Natural killer cell treated with Interleukin-12 subunit alpha and Interleukin-12 subunit beta and Interleukin-15 and Interleukin-18, amount 100 ng/mL, for 72 hours (primary cell): Measurements from ENCODE around the gene CEP95. TPM values are rescaled to one million over a fixed set of nuclear protein-coding genes. Genes with fewer than 3 reads are reported as not detected.
"Not testable (repeated sequence)": the region's sequence is repeated elsewhere in the genome, so short reads cannot be mapped to it uniquely, and the experiment has no call there.

ENCODE experiments used
- ATAC-seq, 2 donors: fragments of 150-1000 bp; cut with Tn5 transposase in 1 of 2; sonication (Bioruptor Pico), chemical (Tn5 transposase) in 1 of 2; 2 replicates each; pipeline ENCODE4 v1.10.0; 2021
- DNase-seq: peaks from one replicate; pipeline ENCODE4 v3.0.0; 2022; ENCODE audit warnings: low spot score
- H3K27ac Mint-ChIP-seq, 2 donors: 1 replicate in 1 of 2; 2 replicates in 1 of 2; pipeline ENCODE4 v1.8.0; 2022; ENCODE audit warnings: mixed read lengths in 2 of 2, mild to moderate bottlenecking in 1 of 2, moderate library complexity in 1 of 2
- H3K27me3 Mint-ChIP-seq, 2 donors: 1 replicate in 1 of 2; 2 replicates in 1 of 2; pipeline ENCODE4 v1.8.0; 2022; ENCODE audit warnings: mixed read lengths in 2 of 2
- H3K36me3 Mint-ChIP-seq: one replicate; pipeline ENCODE4 v1.8.0; 2022; ENCODE audit warnings: mixed read lengths
- H3K4me1 Mint-ChIP-seq, 2 donors: 1 replicate in 1 of 2; 2 replicates in 1 of 2; pipeline ENCODE4 v1.8.0; 2022; ENCODE audit warnings: low read depth in 2 of 2, mixed read lengths in 2 of 2, mild to moderate bottlenecking in 1 of 2
- H3K4me3 Mint-ChIP-seq: one replicate; pipeline ENCODE4 v1.8.0; 2022; ENCODE audit warnings: mixed read lengths
- H3K9me3 Mint-ChIP-seq: 2 replicates; pipeline ENCODE4 v1.8.0; 2022; ENCODE audit warnings: mixed read lengths
- total RNA-seq, 2 donors: library from RNA; stranded (reverse); gene quantifications; one replicate each; pipeline ENCODE4 v1.2.3, GENCODE V29; 2022

The CEP95 gene
- total RNA-seq, 2 donors from 2014 or later: 47.7 to 74.3 TPM

- DNase-seq (no peak), ATAC-seq (no peak)
- no peak overlapping the region for H3K4me3 Mint-ChIP-seq
- no peaks in the 10 kb centered on the region for H3K27me3 Mint-ChIP-seq
- H3K36me3 Mint-ChIP-seq: peaks cover 10% of the 10 kb centered on the region
- H3K9me3 Mint-ChIP-seq: no peaks in the 10 kb centered on the region
- H3K4me1 Mint-ChIP-seq: peaks cover 4% of the 10 kb centered on the region in 2 donors
- H3K27ac Mint-ChIP-seq: no peak overlapping the region
Measured at GRCh38 chr17:64480951-64481350, 25.8 kb upstream of the CEP95 start.

DNA sequence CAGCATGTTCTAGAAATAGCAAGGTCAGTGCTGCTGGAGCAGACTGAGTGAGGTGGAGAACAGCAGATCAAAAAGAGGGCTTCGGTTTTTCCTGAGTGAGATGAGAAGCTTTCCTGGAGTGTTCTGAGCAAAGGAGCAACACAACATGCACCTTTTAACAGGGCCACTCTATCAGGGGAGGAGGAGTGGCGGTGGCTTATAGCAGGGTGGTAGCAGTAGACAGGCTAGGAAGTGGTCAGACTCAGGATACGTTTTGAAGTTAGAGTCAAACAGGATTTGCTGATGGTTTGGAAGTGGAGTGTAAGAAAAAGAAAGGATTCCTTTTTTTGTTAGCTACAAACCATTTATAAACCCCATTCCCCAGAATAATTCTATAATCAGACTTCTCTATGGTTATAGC, 22.4 kb upstream of the CEP95 start:
- no peaks in the 10 kb centered on the region for H3K9me3 Mint-ChIP-seq
- DNase-seq (no peak), ATAC-seq (peak in 1 of 2 donors; percentile 13)
- H3K27me3 Mint-ChIP-seq: no peaks in the 10 kb centered on the region
- no peak overlapping the region for H3K27ac Mint-ChIP-seq
- H3K36me3 Mint-ChIP-seq: peaks cover 9% of the 10 kb centered on the region
- H3K4me3 Mint-ChIP-seq: no peak overlapping the region
- H3K4me1 Mint-ChIP-seq: peaks cover 0 to 4% of the 10 kb centered on the region in 2 donors

- Mint-ChIP-seq H3K4me3 (no peak overlapping the region), H3K27me3 (no peaks in the 10 kb centered on the region), H3K9me3 (no peaks in the 10 kb centered on the region), H3K4me1 (peaks cover 6 to 8% of the 10 kb centered on the region in 2 donors), H3K27ac (no peak overlapping the region), H3K36me3 (peaks cover 15% of the 10 kb centered on the region)
- no peak for DNase-seq
- ATAC-seq: no peak
Measured at GRCh38 chr17:64488301-64488700, 18.5 kb upstream of the CEP95 start.

GRCh38 chr17:64491034-64491860, 15.5 kb upstream of the CEP95 start:
- no peak for DNase-seq
- Mint-ChIP-seq H3K9me3 (no peaks in the 10 kb centered on the region), H3K27me3 (no peaks in the 10 kb centered on the region), H3K36me3 (peaks cover 14% of the 10 kb centered on the region), H3K4me1 (peaks cover 21% of the 10 kb centered on the region in 2 donors), H3K27ac (no peak overlapping the region), H3K4me3 (no peak overlapping the region)
- ATAC-seq: peak in 1 of 2 donors; percentile 70

GRCh38 chr17:64491994-64492393, 14.8 kb upstream of the CEP95 start:
- Mint-ChIP-seq H3K27ac (no peak overlapping the region), H3K4me3 (no peak overlapping the region), H3K27me3 (no peaks in the 10 kb centered on the region), H3K4me1 (peaks cover 28 to 29% of the 10 kb centered on the region in 2 donors), H3K9me3 (no peaks in the 10 kb centered on the region), H3K36me3 (peaks cover 17% of the 10 kb centered on the region)
- ATAC-seq (no peak), DNase-seq (no peak)

GRCh38 chr17:64492481-64493109, 14.2 kb upstream of the CEP95 start:
- peaks cover 33 to 35% of the 10 kb centered on the region in 2 donors for H3K4me1 Mint-ChIP-seq
- DNase-seq (no peak), ATAC-seq (no peak)
- no peaks in the 10 kb centered on the region for H3K9me3 Mint-ChIP-seq
- peaks cover 17% of the 10 kb centered on the region for H3K36me3 Mint-ChIP-seq
- no peak overlapping the region for H3K27ac Mint-ChIP-seq
- H3K27me3 Mint-ChIP-seq: no peaks in the 10 kb centered on the region
- no peak overlapping the region for H3K4me3 Mint-ChIP-seq

GRCh38 chr17:64494121-64494520, 12.7 kb upstream of the CEP95 start:
- Mint-ChIP-seq H3K27ac (peak overlapping the region; percentile 9 to 79), H3K9me3 (no peaks in the 10 kb centered on the region), H3K27me3 (no peaks in the 10 kb centered on the region), H3K4me3 (peak overlapping the region; percentile 40), H3K36me3 (peaks cover 19% of the 10 kb centered on the region), H3K4me1 (peaks cover 39 to 50% of the 10 kb centered on the region in 2 donors)
- ATAC-seq (no peak), DNase-seq (no peak)

DNA sequence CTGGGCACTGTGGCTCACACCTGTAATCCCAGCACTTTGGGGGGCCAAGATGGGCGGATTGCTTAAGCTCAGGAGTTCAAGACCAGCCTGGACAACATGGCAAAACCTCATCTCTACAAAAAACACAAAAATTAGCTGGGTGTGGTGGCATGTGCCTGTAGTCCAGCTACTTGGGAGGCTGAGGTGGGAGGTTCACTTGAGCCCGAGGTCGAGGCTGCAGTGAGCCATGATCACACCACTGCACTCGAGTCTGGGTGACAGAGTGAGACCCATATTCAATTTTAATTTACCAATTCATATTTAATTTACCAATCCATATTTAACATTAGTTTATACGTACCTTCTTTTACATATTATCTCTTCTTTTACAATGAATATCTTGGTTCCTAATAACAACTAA, 11.5 kb upstream of the CEP95 start:
- ATAC-seq, H3K9me3 Mint-ChIP-seq, H3K27me3 Mint-ChIP-seq, DNase-seq: not testable (repeated sequence)
- Mint-ChIP-seq H3K36me3 (peaks cover 27% of the 10 kb centered on the region), H3K27ac (peak overlapping the region in 1 of 2 donors; percentile 79), H3K4me1 (peaks cover 51 to 62% of the 10 kb centered on the region in 2 donors), H3K4me3 (peak overlapping the region; percentile 98)

- H3K9me3 Mint-ChIP-seq: no peaks in the 10 kb centered on the region
- DNase-seq (no peak), ATAC-seq (no peak)
- H3K4me1 Mint-ChIP-seq: peaks cover 60 to 71% of the 10 kb centered on the region in 2 donors
- H3K27ac Mint-ChIP-seq: peak overlapping the region; percentile 99
- peaks cover 34% of the 10 kb centered on the region for H3K36me3 Mint-ChIP-seq
- peak overlapping the region; percentile 98 for H3K4me3 Mint-ChIP-seq
- H3K27me3 Mint-ChIP-seq: no peaks in the 10 kb centered on the region
Measured at GRCh38 chr17:64496348-64496785, 10.4 kb upstream of the CEP95 start.

GRCh38 chr17:64496786-64497564, 9.8 kb upstream of the CEP95 start, which contains the start of gene POLG2:
POLG2 (minus strand) TSS chr17:64497054; CDS start chr17:64496968, 86 bp downstream.
- peak within 1 kb of the TSS; percentile 98 for H3K4me3 Mint-ChIP-seq
- H3K27me3 Mint-ChIP-seq: no peaks in the 10 kb centered on the region
- ATAC-seq: peak; percentile 94 to 96
- H3K9me3 Mint-ChIP-seq: no peaks in the 10 kb centered on the region
- peak; percentile 95 for DNase-seq
- peak within 1 kb of the TSS; percentile 99 for H3K27ac Mint-ChIP-seq
- peaks cover 65 to 76% of the 10 kb centered on the region in 2 donors for H3K4me1 Mint-ChIP-seq
- H3K36me3 Mint-ChIP-seq: peaks cover 40% of the 10 kb centered on the region

GRCh38 chr17:64497565-64498035, 9.2 kb upstream of the CEP95 start:
- ATAC-seq: no peak

GRCh38 chr17:64498308-64499203, 8.2 kb upstream of the CEP95 start:
- peak overlapping the region; percentile 98 for H3K4me3 Mint-ChIP-seq
- peaks cover 76 to 89% of the 10 kb centered on the region in 2 donors for H3K4me1 Mint-ChIP-seq
- no peaks in the 10 kb centered on the region for H3K27me3 Mint-ChIP-seq
- ATAC-seq: no peak
- no peaks in the 10 kb centered on the region for H3K9me3 Mint-ChIP-seq
- peak overlapping the region; percentile 99 for H3K27ac Mint-ChIP-seq
- H3K36me3 Mint-ChIP-seq: peaks cover 56% of the 10 kb centered on the region
- no peak for DNase-seq

More at GRCh38 chr17:64497565-64498035, 9.2 kb upstream of the CEP95 start:
- Mint-ChIP-seq H3K27me3 (no peaks in the 10 kb centered on the region), H3K36me3 (peaks cover 47% of the 10 kb centered on the region), H3K27ac (peak overlapping the region; percentile 99), H3K4me3 (peak overlapping the region; percentile 98), H3K9me3 (no peaks in the 10 kb centered on the region), H3K4me1 (peaks cover 71 to 79% of the 10 kb centered on the region in 2 donors)
- DNase-seq: no peak
